Ovary (tissue), 3 donors: Measurements from ENCODE around the gene MORN4.

Source experiments
- POLR2A ChIP-seq: fragments of 450-650 bp; IDR thresholded peaks from one replicate; pipeline ENCODE4 v1.6.1; 2017; ENCODE audit warnings: antibody characterized with exemption, mild to moderate bottlenecking, moderate library complexity
- TF ChIP-seq, protein P1 (sequence below), 3 donors: fragments of 450-650 bp in 2 of 3; fragments of 200-600 bp in 1 of 3; IDR thresholded peaks; one replicate each; pipeline versions ENCODE4 v1.5.1 to v1.8.0; 2016 to 2022; ENCODE audit warnings: antibody characterized with exemption in 3 of 3, mild to moderate bottlenecking in 1 of 3
- donor health status: DM: no; HTN: no; CAD: no.

DNA sequence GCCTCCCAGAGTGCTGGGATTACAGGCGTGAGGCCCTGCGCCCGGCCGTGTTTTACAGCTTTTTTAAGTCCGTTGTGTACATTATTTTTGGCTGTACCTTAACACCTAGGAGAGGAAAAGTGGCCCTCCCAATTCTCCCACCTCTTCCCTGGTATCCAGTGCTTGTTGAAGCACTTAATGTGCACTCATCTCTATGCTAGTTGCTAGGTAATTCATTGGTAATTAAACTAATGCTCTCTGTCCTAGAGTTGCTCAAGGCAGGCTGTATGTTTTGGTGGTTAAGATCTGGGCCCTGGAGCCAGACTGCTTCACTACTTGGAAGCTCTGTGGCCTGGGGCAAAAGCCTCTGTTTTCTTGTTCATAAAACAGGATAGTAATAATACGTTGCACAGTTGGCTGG lies 34.2 kb upstream of the MORN4 start:
- TF ChIP-seq, protein P1, sequence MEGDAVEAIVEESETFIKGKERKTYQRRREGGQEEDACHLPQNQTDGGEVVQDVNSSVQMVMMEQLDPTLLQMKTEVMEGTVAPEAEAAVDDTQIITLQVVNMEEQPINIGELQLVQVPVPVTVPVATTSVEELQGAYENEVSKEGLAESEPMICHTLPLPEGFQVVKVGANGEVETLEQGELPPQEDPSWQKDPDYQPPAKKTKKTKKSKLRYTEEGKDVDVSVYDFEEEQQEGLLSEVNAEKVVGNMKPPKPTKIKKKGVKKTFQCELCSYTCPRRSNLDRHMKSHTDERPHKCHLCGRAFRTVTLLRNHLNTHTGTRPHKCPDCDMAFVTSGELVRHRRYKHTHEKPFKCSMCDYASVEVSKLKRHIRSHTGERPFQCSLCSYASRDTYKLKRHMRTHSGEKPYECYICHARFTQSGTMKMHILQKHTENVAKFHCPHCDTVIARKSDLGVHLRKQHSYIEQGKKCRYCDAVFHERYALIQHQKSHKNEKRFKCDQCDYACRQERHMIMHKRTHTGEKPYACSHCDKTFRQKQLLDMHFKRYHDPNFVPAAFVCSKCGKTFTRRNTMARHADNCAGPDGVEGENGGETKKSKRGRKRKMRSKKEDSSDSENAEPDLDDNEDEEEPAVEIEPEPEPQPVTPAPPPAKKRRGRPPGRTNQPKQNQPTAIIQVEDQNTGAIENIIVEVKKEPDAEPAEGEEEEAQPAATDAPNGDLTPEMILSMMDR (IDR thresholded peaks at IDR 0.05) = no peak
- no peak for TF ChIP-seq POLR2A
